ENCODE measurements around the gene ZNF224. TPM values are rescaled to one million over a fixed set of nuclear protein-coding genes. Genes with fewer than 3 reads are reported as not detected.

ZNF224 gene
- total and polyA plus RNA-seq, 2 of the 13 experiments (the other 11 are each of a cell fraction or from before 2014, with no cell fraction given): 13.0 to 16.1 TPM

- TF ChIP-seq, protein P1, sequence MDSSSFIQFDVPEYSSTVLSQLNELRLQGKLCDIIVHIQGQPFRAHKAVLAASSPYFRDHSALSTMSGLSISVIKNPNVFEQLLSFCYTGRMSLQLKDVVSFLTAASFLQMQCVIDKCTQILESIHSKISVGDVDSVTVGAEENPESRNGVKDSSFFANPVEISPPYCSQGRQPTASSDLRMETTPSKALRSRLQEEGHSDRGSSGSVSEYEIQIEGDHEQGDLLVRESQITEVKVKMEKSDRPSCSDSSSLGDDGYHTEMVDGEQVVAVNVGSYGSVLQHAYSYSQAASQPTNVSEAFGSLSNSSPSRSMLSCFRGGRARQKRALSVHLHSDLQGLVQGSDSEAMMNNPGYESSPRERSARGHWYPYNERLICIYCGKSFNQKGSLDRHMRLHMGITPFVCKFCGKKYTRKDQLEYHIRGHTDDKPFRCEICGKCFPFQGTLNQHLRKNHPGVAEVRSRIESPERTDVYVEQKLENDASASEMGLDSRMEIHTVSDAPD (CRISPR knock-in tag; IDR thresholded peaks at IDR 0.05): no peak
- TF ChIP-seq PHF21A (CRISPR knock-in tag; IDR thresholded peaks at IDR 0.05): peak; percentile 38; the same call in 1 of the 2 replicates
- no peak for TF ChIP-seq ZNF562 (CRISPR knock-in tag; IDR thresholded peaks at IDR 0.05; ENCODE audit: borderline replicate concordance)
- no peak for TF ChIP-seq MED13 (CRISPR knock-in tag; IDR thresholded peaks at IDR 0.05)
- 0 out of 2 replicates have a peak, but pooled peaks have one; percentile 37 for TF ChIP-seq UBTF (CRISPR knock-in tag; IDR thresholded peaks at IDR 0.05)
- TF ChIP-seq RARA (CRISPR knock-in tag; IDR thresholded peaks at IDR 0.05): no peak
- TF ChIP-seq TEAD3 (CRISPR knock-in tag; optimal IDR thresholded peaks at IDR 0.05; ENCODE audit: borderline replicate concordance): peak; percentile 60
- TF ChIP-seq ZNF564 (CRISPR knock-in tag; IDR thresholded peaks at IDR 0.05): 0 out of 2 replicates have a peak, but pooled peaks have one; percentile 29
- no peak for TF ChIP-seq HBP1 (CRISPR knock-in tag; IDR thresholded peaks at IDR 0.05; ENCODE audit: low read depth)
- TF ChIP-seq ZNF12 (CRISPR knock-in tag; IDR thresholded peaks at IDR 0.05): 0 out of 2 replicates have a peak, but pooled peaks have one; percentile 46
- TF ChIP-seq, protein P2, sequence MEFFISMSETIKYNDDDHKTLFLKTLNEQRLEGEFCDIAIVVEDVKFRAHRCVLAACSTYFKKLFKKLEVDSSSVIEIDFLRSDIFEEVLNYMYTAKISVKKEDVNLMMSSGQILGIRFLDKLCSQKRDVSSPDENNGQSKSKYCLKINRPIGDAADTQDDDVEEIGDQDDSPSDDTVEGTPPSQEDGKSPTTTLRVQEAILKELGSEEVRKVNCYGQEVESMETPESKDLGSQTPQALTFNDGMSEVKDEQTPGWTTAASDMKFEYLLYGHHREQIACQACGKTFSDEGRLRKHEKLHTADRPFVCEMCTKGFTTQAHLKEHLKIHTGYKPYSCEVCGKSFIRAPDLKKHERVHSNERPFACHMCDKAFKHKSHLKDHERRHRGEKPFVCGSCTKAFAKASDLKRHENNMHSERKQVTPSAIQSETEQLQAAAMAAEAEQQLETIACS (CRISPR knock-in tag; IDR thresholded peaks at IDR 0.05): no peak
- TF ChIP-seq ZNF629 (CRISPR knock-in tag; conservative IDR thresholded peaks at IDR 0.05): no peak
- TF ChIP-seq SALL1 (CRISPR knock-in tag; IDR thresholded peaks at IDR 0.05): peak; percentile 76
- TF ChIP-seq, protein P3, sequence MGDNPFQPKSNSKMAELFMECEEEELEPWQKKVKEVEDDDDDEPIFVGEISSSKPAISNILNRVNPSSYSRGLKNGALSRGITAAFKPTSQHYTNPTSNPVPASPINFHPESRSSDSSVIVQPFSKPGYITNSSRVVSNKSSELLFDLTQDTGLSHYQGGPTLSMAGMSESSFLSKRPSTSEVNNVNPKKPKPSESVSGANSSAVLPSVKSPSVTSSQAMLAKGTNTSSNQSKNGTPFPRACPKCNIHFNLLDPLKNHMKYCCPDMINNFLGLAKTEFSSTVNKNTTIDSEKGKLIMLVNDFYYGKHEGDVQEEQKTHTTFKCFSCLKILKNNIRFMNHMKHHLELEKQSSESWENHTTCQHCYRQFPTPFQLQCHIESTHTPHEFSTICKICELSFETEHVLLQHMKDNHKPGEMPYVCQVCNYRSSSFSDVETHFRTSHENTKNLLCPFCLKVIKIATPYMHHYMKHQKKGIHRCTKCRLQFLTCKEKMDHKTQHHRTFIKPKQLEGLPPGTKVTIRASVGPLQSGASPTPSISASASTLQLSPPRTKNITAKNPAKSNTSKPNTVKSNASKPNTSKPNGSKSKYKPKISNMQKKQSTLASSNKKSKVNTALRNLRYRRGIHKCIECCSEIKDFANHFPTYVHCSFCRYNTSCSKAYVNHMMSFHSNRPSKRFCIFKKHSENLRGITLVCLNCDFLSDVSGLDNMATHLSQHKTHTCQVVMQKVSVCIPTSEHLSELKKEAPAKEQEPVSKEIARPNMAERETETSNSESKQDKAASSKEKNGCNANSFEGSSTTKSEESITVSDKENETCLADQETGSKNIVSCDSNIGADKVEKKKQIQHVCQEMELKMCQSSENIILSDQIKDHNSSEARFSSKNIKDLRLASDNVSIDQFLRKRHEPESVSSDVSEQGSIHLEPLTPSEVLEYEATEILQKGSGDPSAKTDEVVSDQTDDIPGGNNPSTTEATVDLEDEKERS (CRISPR knock-in tag; IDR thresholded peaks at IDR 0.05): no peak
- TF ChIP-seq ZNF260 (CRISPR knock-in tag; IDR thresholded peaks at IDR 0.05; ENCODE audit: borderline replicate concordance, low read depth): no peak
- no peak for TF ChIP-seq PAWR (CRISPR knock-in tag; IDR thresholded peaks at IDR 0.05; ENCODE audit: borderline replicate concordance)
- TF ChIP-seq IKZF4 (CRISPR knock-in tag; IDR thresholded peaks at IDR 0.05; ENCODE audit: borderline replicate concordance, low read depth, not compliant biosample characterization): no peak
- TF ChIP-seq ZNF672 (CRISPR knock-in tag; IDR thresholded peaks at IDR 0.05): no peak
- no peak for TF ChIP-seq ZNF34 (CRISPR knock-in tag; IDR thresholded peaks at IDR 0.05; ENCODE audit: borderline replicate concordance)
- TF ChIP-seq SMAD1 (CRISPR knock-in tag; IDR thresholded peaks at IDR 0.05; ENCODE audit: borderline replicate concordance, low read depth): no peak
These were observed 22.2 kb upstream of the ZNF224 start, which contains the start of gene ZNF284 (continued) for GRCh38 chr19:44071824-44072542.

Data from HepG2 (cell line).